ENCODE measurements around the gene POU3F1.

POU3F1 gene

GRCh38 chr1:38004284-38005108 lies 42.1 kb downstream of the POU3F1 start:
- no peak for DNase-seq (ENCODE audit: low read depth in 2 of 2)

GRCh38 chr1:38003261-38004250 lies 43.0 kb downstream of the POU3F1 start:
- no peak for DNase-seq (ENCODE audit: low read depth in 2 of 2)

GRCh38 chr1:38000529-38001455 lies 45.8 kb downstream of the POU3F1 start:
- DNase-seq (ENCODE audit: low read depth in 2 of 2) = no peak

GRCh38 chr1:38000233-38000528 lies 46.4 kb downstream of the POU3F1 start:
- DNase-seq (ENCODE audit: low read depth in 2 of 2) = no peak

- DNase-seq (ENCODE audit: low read depth in 2 of 2) = no peak
Measured at GRCh38 chr1:37999430-38000232, 47.0 kb downstream of the POU3F1 start.

- no peak for DNase-seq (ENCODE audit: low read depth in 2 of 2)
Measured at GRCh38 chr1:37998913-37999429, 47.6 kb downstream of the POU3F1 start.

GRCh38 chr1:37998089-37998808 lies 48.3 kb downstream of the POU3F1 start:
- no peak for DNase-seq (ENCODE audit: low read depth in 2 of 2)

- DNase-seq (ENCODE audit: low read depth in 2 of 2) = no peak
Measured at GRCh38 chr1:37997256-37998088, 49.1 kb downstream of the POU3F1 start.

GRCh38 chr1:37995751-37996345 lies 50.7 kb downstream of the POU3F1 start:
- no peak for DNase-seq (ENCODE audit: low read depth in 2 of 2)

- DNase-seq (ENCODE audit: low read depth in 2 of 2) = no peak
Measured at GRCh38 chr1:37994886-37995566, 51.6 kb downstream of the POU3F1 start.
